Stimulated activated CD4-positive, alpha-beta T cell treated with anti-CD3 and anti-CD28 coated beads, Interleukin-4, amount 100 ng/mL, for 24 hours (primary cell): ENCODE measurements around the gene MAPKAP1.

Source experiments
- DNase-seq: peaks from one replicate; pipeline ENCODE4 v3.0.0-alpha.2; 2020

Gene MAPKAP1

GRCh38 chr9:125706651-125707471 lies at the start of gene MAPKAP1:
Gene MAPKAP1 (minus strand): TSS chr9:125707208. CDS start chr9:125672574, 34,634 bp downstream.
- DNase-seq: peak; percentile 96

- no peak for DNase-seq
These were observed 49.5 kb upstream of the MAPKAP1 start for GRCh38 chr9:125756518-125756917.

- no peak for DNase-seq
These were observed 48.3 kb upstream of the MAPKAP1 start for GRCh38 chr9:125755340-125755739.

- DNase-seq: no peak
These were observed 47.1 kb upstream of the MAPKAP1 start for GRCh38 chr9:125754096-125754495.

GRCh38 chr9:125752070-125752628 lies 45.1 kb upstream of the MAPKAP1 start:
- no peak for DNase-seq

GRCh38 chr9:125750627-125751011 lies 43.6 kb upstream of the MAPKAP1 start:
- DNase-seq: no peak

GRCh38 chr9:125749951-125750626 lies 43.1 kb upstream of the MAPKAP1 start:
- no peak for DNase-seq

GRCh38 chr9:125749287-125749935 lies 42.4 kb upstream of the MAPKAP1 start:
- no peak for DNase-seq

- no peak for DNase-seq
These were observed 41.6 kb upstream of the MAPKAP1 start for GRCh38 chr9:125748446-125749099.

GRCh38 chr9:125747765-125748445 lies 40.9 kb upstream of the MAPKAP1 start:
- DNase-seq: peak; percentile 15

- DNase-seq: peak; percentile 30
These were observed 40.2 kb upstream of the MAPKAP1 start, which contains the start of gene PBX3 for GRCh38 chr9:125747053-125747764. Gene PBX3 (plus strand): TSS chr9:125747373.

GRCh38 chr9:125746774-125747052 lies 39.7 kb upstream of the MAPKAP1 start:
- DNase-seq: no peak

- DNase-seq: peak; percentile 93
These were observed 39.2 kb upstream of the MAPKAP1 start for GRCh38 chr9:125746017-125746773.

- no peak for DNase-seq
These were observed 38.6 kb upstream of the MAPKAP1 start for GRCh38 chr9:125745682-125746016.

- no peak for DNase-seq
These were observed 38.0 kb upstream of the MAPKAP1 start for GRCh38 chr9:125745018-125745417.

GRCh38 chr9:125744616-125745015 lies 37.6 kb upstream of the MAPKAP1 start:
- DNase-seq: no peak

GRCh38 chr9:125743682-125744428 lies 36.8 kb upstream of the MAPKAP1 start:
- DNase-seq: no peak

GRCh38 chr9:125742657-125743056 lies 35.6 kb upstream of the MAPKAP1 start:
- DNase-seq: no peak

- DNase-seq: no peak
These were observed 32.4 kb upstream of the MAPKAP1 start for GRCh38 chr9:125739436-125739835.

GRCh38 chr9:125732562-125732961 lies 25.6 kb upstream of the MAPKAP1 start:
- no peak for DNase-seq
